Measurements from ENCODE around the gene DOK7.

DOK7 gene

DNA sequence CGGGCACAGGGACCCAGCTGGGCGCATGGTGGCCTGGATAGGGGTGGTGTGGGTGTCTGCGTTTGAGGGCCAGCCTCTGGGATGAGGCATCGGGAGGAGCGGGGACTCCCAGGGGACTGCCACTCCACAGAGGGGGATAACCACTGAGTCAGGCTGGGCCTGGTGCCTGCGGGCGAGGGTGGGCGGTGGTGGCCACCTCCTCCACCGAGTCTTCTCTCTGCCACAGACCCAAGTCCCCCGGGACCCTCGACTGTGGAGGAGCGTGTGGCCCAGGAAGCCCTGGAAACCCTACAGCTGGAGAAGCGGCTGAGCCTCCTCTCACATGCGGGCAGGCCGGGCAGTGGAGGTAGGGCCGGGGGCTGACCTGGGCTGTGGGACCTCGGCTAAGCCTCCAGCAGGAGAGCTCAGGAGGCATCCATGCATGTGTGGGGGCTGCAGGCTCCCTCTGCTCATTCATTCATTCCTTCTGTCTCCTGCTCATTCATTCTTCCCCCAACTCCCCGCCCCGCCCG, 26.4 kb downstream of the DOK7 start:
- DNase-seq (ENCODE audit: low spot score), result peak; percentile 52

DNA sequence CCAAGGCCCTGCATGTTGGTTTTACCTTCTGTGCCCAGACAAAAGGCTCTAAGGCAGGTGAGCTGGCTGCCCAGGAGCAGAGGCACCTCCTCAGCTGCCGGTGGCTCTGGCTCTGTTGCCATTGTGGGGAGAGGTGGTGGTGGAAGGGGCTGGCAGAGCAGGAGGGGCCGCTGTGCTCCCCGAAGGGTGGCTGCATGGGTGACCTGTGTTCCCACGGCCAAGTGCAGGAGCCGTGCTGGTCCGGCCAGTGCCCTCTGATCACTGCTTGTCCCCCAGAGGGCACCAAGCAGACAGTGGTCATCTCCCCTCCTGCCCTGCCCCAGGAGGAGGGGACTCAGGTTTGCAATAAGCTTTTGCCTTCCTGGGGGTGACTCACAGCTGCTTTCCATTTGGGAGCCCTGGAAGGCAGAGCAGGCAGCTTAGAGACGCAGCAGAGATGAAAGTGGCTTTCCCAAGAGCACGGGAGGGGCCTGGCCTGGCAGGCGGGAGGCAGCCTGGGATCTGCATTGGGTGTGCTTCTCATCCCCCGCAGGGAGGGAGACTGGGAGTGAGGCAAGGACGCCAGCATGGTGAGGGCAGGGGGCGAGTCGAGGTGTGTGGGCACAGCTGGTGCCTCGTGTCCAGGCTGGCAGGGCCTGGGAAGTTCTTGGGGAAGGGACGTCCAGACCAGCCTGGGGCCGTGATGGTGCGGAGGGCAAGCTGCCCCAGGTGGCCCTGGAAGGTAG, 28.7 kb downstream of the DOK7 start:
- DNase-seq (ENCODE audit: low spot score), result peak; percentile 68

DNA sequence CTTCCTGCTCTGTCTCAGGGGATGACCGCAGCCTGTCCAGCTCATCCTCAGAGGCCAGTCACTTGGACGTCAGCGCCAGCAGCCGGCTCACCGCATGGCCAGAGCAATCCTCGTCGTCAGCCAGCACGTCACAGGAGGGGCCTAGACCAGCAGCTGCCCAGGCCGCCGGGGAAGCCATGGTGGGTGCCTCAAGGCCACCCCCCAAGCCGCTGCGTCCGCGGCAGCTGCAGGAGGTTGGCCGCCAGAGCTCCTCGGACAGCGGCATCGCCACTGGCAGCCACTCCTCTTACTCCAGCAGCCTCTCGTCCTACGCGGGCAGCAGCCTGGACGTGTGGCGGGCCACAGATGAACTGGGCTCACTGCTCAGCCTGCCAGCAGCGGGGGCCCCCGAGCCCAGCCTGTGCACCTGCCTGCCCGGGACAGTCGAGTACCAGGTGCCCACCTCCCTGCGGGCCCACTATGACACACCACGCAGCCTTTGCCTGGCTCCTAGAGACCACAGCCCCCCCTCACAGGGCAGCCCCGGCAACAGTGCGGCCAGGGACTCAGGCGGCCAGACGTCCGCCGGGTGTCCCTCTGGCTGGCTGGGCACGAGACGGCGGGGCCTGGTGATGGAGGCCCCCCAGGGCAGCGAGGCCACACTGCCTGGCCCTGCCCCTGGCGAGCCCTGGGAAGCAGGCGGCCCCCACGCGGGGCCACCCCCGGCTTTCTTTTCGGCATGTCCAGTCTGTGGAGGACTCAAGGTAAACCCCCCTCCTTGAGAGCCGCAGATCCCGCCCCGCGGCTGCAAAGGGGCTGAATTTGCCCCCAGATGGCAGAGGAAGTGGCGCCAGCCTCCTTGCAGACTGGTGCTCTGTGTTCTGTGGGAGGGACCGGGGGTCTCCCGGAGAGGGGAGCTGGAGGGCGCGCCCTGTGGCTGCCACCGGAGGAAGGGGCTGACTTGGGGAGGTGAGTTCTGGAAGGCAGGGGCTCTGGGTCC, 29.9 kb downstream of the DOK7 start:
- DNase-seq (ENCODE audit: low spot score), result no peak

DNA sequence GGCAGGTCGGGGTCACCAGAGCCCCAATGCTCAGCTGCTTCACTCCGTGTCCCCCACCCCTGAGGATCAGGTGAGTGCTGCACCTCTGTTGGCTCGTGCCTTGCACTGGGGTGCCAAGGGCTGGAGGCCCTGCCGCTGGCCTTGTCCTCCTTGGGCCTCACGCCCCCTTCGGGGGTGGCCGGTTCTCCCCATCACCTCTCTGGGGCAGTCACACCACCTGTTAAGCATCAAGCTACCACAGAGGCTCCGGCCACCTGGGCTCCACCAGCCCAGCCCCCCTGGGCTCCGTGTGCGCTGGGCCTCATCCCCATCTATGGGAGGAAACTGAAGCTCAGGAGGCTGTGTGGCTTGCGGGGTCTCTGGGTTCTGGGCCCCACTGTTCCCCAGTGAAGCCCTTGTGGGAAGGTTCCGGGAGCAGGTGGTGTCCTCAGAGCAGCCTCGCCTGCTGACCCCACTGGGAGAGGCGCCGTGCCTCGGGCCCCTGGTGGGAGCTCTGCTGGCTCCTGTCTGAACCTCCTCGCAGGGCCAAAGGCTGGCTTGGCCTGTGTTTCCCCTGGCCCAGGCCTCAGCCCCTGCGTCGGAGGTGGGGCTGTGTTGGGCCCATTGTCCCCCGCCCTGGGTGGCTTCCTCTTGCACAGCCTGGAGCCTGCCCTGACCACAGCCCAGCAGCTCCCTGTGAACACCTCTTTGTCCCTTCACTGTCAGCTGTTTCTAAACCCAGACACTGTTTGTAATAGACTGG, 30.8 kb downstream of the DOK7 start:
- DNase-seq (ENCODE audit: low spot score), result no peak

DNA sequence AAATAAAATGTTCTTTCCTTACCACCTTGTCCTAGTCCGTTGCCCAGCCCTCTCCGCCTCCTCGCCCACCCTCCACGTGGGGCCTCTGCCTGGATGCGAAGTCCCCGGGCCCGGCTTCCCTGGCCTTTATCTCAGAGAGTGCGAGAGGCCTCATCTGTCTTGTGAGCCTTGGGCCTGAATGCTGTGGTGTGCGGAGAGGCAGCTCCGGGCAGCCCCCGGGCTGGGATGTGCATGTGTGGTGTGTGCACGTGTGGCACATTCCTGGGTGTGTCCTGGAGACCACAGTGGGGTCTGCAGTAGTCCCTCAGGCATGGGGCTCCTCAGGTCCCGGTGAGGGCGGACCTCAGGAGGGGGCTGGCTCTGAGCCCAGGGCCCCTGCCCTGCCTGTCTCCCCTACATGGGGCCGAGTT, 31.4 kb downstream of the DOK7 start:
- DNase-seq (ENCODE audit: low spot score), result no peak

DNA sequence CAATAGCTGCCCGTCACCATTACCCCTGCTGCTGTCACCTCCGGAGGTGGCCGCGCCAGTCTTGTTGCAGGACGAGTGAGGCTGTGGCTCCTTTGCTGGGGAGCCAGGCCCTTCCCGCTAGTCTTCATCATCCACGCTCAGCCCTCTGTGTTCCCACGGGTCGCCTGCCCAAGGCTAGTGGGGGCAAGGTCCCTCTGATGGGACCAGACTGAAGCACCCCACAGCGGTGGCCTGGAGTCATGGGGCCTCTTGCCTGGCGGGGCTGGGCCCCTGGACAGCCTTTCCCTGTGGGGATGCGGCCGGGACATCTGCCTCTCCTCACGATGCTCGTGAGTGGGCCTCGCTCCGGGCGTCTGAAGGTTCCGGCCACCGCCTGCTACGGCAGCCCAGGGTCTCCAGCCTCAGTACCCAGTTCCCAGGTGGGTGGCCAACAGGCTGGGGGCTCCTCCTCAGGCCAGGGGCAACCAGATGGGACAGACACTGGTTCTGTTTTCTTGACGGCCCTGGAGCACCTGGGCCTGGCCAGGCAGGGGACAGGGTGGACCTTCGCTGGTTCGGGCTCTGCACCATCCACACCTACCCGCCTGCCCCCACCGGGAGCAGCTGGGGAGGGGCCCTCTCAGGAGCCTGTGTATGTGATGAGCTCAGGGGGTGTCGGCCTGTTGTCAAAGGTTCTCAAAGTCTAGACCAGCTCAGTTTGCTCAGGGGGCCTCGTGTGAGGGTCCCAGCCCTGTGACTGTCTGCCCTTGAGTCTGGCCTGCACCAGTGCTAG, 32.3 kb downstream of the DOK7 start:
- DNase-seq (ENCODE audit: low spot score), result no peak

DNA sequence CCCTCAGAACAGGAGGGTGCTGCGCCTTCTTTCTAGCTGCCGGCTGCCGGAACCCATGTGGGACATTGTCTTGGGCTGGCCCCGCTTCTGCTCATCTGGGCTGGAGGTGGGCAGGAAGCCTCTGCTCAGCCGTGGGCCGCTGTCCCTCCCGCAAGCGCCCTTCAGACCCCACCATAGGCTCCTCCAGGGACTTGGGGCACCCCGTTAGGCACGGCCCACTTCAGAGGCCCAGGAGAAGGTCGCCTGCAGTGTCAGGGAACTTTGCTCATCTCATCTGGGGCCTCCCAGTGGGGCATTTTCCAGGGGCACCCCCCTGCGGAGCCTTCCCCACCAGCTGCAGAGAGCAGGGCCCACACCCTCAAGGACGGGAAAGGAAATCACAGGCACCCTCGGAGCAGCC, 32.9 kb downstream of the DOK7 start:
- no peak for DNase-seq (ENCODE audit: low spot score)

DNA sequence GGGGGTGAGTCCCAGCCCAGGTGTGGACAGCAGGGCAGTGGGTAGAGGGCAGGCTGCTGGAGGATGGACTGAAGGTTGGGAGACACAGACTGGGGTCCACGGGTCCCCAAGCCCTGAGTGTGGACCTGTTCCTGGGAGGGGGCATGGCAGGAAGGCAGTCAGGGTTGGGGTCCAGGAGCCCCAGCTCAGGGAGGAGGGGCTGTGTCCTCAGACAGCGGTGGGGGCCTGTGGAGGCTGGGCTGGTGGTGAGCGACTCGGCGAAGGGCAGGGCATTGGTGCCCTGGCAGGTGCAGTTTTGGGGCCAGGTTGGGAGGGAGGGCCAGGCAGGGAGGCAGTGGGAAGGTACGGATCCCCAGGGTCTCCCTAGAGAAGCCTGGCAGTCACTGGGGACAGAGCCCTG, 34.0 kb downstream of the DOK7 start:
- DNase-seq (ENCODE audit: low spot score), result no peak

DNA sequence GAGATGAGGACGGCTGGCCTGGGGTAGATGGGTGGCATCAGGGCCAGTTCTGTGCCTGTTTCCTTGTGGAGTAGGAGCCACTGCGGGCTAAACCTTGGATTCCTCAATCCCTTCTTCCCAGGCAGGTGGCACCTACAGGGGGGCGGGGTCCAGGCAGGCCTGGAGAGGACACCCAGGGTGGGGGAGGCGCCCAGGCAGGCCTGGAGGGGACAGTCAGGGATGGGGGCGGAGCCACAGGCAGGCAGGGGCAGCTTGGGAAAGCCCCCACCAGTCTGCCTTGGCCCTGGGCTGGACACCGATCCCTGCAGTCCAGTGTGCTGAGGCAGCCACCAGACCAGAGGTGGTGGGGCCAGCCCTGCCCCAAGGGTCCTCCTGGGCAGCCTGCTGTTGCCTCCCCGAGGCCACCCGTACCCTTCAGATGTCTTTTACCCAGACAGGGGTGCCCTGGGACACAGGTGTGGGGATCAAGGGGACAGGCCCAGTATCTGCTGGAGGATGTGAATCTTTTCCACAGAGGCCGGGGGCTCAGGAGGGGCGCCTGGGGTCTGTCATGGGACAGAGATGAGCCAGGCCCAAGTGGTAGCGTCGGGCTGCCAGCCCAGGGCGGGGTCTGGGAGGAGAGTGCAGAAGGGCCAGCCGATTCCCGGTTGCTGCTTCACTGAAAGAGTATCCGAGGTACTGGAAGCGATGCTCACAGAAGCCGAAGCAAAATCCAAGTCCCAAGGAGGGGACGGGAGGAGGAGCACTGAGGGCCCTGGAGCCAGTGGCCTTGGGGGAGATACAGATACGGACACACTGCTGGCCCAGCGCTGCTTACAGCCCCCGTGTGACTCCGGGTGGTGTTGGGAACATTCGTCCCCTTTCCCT, 34.6 kb downstream of the DOK7 start:
- DNase-seq (ENCODE audit: low spot score), result no peak

DNA sequence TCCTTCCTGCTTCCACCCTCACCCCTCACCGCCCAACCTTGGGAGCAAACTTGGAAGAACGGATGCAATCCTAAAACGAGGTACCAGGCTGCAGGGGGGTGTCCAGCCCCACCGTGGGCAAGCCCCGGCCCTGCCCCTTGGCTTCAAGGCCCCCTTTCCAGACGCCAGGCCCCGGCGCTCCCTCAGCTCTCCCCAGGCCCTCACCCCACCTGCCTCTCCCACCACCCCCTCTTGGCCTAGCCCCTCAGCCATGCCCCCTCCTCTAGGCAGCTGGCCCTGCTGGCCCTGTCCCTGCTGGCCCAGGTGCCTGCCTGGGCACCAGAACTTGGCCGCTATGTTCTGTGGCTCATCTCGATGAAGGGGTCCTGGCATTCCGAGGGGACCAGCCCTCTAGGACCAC, 35.3 kb downstream of the DOK7 start:
- no peak for DNase-seq (ENCODE audit: low spot score)

DNA sequence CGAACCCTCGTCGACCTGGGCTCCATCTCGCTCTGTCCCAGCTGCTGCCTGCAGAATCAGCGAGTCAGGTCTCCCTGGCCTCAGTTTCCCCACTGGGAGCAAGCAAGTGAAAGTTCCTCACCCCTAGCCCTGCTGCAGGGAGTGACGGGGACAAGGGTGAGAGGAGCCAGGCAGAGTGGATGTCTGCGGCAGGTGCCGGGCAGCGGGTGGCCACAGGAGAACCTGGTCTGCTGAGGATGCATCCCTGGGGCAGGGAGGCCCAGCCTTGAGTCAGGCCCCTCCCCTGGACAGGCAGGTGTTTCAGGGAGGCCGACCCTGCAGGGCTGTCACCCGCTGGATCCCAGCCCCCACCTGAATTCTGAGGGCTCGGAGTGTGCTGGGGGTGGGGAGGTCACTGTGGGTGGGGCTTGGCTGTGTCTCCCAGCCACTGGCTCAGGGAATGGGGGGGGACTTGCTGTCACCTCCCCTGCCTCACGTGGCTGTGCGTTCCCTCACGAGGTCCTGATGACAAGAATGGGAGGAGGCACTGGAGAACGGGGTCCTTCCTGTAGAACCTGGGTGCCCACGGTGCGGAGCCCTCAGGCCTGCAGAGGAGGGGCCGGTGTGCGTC, 35.9 kb downstream of the DOK7 start:
- no peak for DNase-seq (ENCODE audit: low spot score)

DNA sequence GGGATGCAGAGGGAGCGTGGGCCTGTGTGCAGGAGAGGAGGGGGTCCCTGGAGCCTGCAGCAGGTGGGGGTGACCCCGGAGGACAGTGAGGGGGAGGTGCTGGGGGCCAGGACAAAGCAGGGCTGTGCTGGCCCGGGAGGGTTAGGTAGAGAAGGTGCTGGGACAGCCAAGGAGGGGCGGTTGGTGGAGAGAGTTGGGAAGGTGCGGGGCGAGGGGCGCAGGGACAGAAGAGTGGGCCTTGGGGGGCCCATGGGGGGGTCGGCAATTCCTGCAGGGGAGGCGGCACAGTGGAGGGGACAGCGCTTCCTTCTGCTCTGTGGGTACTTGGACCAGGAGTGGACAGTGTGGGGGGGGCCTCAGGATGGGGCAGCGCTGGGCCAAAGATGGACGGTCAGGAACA, 36.6 kb downstream of the DOK7 start:
- DNase-seq (ENCODE audit: low spot score), result no peak

DNA sequence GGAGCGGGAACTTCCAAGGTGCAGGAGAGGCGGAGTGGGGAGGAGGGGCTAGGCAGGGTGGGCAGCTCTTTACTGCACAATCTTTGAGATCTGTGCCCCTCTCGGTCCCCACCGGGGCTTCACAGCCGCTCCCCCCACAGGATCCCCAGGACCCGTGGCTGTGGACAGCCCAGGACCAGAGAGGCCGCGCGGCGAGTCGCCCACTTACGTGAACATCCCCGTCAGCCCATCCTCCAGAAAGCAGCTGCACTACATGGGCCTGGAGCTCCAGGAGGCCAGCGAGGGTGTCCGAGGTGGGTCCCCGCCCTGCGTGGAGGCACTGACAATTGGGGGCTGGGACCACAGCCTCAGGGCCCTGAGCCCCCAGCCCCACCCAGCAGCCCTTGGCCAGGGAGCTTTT, 37.0 kb downstream of the DOK7 start:
- DNase-seq (ENCODE audit: low spot score), result no peak

DNA sequence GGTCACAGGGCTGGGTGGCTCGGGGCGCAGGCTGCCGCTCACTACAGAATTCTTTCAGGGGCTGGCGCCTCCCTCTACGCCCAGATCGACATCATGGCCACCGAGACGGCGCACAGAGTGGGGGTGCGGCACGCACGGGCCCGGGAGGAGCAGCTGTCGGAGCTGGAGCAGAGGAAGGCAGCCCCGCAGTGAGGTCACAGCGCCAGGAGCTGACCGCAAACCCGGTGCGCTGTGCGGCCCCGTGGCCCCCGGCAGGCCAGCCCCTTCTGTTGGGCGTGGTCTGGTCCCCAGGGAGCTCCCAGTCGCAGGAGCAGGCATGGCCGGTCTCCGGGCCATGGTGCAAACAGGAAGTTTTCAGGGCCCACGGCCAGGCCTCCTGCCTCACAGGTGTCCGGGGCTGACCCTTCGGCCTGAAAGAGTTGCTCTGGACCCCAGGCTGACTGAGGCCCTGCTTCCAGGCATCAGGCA, 37.6 kb downstream of the DOK7 start:
- DNase-seq (ENCODE audit: low spot score), result no peak

DNA sequence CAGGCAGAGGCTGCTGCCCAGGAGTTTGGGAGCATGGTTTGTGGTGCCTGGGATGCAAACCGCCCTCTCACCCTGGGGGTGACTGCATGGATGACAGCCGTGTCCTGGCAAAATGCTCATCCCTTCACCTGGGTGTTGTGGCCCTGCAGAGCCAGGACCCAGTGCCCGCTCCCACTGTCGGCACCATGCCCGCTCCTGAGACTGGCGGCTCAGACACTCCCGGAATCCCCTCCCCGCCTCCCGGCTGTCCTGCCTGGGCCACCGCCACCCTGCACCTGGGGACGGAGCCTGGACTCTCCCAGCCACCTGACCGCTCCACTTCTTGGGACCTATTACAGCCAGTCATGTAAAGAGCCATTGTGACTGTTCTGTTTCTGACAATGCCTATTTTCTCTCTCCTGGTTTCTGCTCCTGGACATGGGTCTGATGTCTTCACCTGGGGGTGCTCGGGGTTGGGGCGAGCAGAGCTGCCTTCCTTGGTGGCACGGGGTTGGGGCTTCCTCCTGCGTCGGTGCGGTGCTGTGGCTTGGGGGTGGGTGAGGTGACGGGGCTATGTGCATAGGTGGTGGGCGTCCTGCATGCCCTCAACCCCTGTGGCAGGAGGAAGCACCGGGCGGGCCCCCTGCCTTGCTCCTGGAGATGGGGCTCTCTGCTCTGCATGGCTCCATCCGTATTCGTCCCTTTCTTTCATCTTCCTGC, 38.2 kb downstream of the DOK7 start:
- no peak for DNase-seq (ENCODE audit: low spot score)

DNA sequence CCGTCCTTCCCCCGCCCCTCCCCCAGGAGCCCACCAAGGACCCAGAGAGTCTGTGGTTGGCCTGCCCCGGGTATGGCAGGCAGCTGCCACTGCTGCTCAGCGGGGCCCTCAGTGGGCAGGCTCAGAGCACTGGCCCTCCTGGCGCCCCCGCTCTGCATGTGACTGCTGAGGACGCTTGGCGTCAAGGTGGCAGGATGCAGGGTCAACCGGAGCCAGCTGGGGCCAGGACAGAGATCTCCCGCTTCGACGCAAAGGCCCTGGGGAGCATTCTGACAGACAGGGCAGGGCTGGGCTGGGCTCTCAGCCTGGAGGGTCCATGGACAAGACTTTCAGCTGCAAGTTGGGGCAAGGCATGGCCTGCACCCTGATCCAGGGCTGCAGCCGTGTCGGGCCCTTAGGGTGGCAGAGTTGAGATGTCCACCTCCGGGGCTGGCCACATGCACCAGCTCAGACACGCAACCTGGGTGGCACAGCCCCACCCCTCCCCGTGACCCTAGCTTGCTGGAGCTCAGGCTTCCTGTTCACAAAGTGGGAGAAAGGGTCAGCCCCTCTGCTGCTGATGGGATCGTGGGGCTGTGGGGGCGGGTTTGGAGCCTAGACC, 38.8 kb downstream of the DOK7 start:
- no peak for DNase-seq (ENCODE audit: low spot score)

DNA sequence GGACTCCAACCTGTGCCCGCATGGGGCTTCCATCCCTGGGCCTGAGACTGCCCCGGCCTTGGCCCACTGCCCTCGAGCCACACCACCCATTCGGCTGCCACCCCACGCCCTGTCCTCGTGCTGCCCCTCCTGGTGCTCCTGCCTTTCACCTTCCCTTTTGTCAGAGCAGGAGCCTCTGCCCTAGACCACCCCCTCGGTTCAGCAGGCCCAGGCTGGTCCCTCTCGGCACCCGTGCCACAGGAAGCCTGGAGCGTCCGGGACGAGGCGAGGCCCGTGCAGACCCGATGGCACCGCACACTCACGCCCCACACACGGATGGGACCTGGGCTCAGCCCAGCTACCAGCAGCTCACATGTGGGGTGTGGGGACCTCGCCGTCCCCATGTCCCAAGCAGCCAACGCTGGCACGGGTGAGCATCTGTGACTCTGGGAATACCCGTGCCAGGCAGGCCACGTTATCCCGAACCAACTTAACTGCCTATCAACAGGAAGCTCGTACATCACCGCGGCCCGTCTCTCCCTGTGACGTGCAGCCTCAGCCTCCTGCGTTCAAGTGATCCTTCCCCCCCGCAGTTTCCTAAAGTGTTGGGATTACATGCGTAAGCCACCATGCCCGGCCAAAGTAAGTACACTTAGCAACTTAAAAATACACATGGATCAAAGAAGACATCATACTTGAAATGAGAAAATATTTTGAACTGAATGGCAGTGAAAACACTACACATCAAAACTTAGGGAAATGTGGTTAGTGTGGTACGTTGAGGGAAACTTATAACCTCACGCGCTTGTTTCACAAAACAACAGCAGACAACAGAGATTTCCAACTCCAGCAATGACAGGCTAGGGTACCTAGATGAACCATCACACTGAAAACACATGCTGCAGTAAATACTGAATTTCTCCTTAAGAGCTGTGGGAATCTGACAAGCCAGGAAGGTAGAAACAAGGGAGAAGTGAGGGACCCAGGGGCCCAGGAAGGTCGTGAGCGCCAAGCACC, 40.1 kb downstream of the DOK7 start:
- DNase-seq (ENCODE audit: low spot score), result no peak

DNA sequence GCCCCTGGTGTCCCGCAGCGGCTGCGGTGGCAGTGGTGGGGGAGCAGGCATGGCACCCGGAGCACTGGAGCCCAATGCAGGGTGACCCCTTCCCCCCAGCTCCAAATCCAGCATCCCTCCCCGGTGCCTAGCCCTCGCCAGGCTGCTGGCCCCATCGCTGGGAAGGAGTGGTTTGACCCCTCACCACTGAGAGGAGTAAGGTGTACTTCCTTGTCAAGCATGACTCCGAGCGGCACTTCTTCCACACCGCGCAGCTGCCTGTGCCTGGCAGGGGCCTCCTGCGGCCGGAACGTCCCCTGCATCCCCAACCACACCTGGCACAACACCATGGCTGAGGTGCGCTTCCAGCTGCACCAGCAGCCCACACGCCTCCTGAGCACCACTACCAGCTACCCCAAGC, 42.1 kb downstream of the DOK7 start:
- DNase-seq (ENCODE audit: low spot score), result no peak
